ENCODE results near the gene ZFYVE9. TPM values are rescaled to one million over a fixed set of nuclear protein-coding genes. Genes with fewer than 3 reads are reported as not detected.

Gene ZFYVE9
- total and polyA plus RNA-seq, 10 of the 15 experiments (the other 5 are each of a cell fraction or from before 2014, with no cell fraction given) = 0.26 to 6.9 (median 2.3) TPM

DNA sequence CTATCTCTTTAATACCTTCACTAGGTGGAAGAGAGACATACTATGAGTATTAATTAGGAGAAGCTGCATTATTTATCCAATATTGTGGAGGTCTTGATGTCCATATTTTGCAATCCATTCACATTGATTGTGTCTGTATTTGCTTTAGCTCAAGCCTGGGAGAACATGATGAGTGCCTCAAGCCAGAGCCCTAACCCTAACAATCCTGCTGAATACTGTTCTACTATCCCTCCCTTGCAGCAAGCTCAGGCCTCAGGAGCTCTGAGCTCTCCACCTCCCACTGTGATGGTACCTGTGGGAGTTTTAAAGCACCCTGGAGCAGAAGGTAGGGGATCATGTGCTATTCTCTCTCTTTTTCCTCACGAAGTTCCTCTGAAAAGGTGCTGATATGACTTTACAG lies 124.6 kb downstream of the ZFYVE9 start:
- Histone ChIP-seq H3K4me2 (ENCODE audit: control insufficient read depth, insufficient read depth) (no peak overlapping the region), H4K20me1 (ENCODE audit: control insufficient read depth, insufficient read depth) (no peaks in the 10 kb centered on the region), H3K9me3 (replicated peaks; ENCODE audit: control insufficient read depth, insufficient read depth, low read length) (no peaks in the 10 kb centered on the region), H3K27ac (ENCODE audit: control insufficient read depth, insufficient read depth) (no peak overlapping the region), H3K27me3 (replicated peaks in 1 of 2; ENCODE audit: control insufficient read depth in 2 of 2, insufficient read depth in 2 of 2, low read length in 1 of 2) (no peaks in the 10 kb centered on the region), H3K4me3 (no peak overlapping the region), H3K79me2 (ENCODE audit: control insufficient read depth, insufficient read depth, low read length) (no peaks in the 10 kb centered on the region), H3K4me1 (ENCODE audit: control insufficient read depth, insufficient read depth, low read length) (no peaks in the 10 kb centered on the region), H3K9ac (ENCODE audit: control insufficient read depth, insufficient read depth, low read length) (no peak overlapping the region), H3K36me3 (ENCODE audit: control insufficient read depth in 2 of 2, insufficient read depth in 2 of 2, low read length in 1 of 2) (no peaks in the 10 kb centered on the region), H2AFZ (ENCODE audit: control insufficient read depth, low read depth, low read length) (no peak overlapping the region)
- ChIA-PET RAD21 (ENCODE audit: unreplicated experiment) (no interaction called here), CTCF (no interaction called here), SMC1A (ENCODE audit: uncharacterized antibody, unreplicated experiment) (no interaction called here), POLR2A (no interaction called here)
- in situ Hi-C loops (cut with MboI) (no loop called here), intact Hi-C loops (cut with micrococcal nuclease; ENCODE audit: unreplicated experiment) (no loop called here)
- TF ChIP-seq, protein P1, sequence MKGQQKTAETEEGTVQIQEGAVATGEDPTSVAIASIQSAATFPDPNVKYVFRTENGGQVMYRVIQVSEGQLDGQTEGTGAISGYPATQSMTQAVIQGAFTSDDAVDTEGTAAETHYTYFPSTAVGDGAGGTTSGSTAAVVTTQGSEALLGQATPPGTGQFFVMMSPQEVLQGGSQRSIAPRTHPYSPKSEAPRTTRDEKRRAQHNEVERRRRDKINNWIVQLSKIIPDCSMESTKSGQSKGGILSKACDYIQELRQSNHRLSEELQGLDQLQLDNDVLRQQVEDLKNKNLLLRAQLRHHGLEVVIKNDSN (IDR thresholded peaks at IDR 0.05; ENCODE audit: borderline replicate concordance, extremely low read length, insufficient read depth, low read depth, low read length) = no peak
- TF ChIP-seq, protein P2, sequence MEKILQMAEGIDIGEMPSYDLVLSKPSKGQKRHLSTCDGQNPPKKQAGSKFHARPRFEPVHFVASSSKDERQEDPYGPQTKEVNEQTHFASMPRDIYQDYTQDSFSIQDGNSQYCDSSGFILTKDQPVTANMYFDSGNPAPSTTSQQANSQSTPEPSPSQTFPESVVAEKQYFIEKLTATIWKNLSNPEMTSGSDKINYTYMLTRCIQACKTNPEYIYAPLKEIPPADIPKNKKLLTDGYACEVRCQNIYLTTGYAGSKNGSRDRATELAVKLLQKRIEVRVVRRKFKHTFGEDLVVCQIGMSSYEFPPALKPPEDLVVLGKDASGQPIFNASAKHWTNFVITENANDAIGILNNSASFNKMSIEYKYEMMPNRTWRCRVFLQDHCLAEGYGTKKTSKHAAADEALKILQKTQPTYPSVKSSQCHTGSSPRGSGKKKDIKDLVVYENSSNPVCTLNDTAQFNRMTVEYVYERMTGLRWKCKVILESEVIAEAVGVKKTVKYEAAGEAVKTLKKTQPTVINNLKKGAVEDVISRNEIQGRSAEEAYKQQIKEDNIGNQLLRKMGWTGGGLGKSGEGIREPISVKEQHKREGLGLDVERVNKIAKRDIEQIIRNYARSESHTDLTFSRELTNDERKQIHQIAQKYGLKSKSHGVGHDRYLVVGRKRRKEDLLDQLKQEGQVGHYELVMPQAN (conservative IDR thresholded peaks at IDR 0.05) = no peak
- no peak for TF ChIP-seq HDAC6 (IDR thresholded peaks at IDR 0.05; ENCODE audit: unreplicated experiment)
- TF ChIP-seq, protein P3, sequence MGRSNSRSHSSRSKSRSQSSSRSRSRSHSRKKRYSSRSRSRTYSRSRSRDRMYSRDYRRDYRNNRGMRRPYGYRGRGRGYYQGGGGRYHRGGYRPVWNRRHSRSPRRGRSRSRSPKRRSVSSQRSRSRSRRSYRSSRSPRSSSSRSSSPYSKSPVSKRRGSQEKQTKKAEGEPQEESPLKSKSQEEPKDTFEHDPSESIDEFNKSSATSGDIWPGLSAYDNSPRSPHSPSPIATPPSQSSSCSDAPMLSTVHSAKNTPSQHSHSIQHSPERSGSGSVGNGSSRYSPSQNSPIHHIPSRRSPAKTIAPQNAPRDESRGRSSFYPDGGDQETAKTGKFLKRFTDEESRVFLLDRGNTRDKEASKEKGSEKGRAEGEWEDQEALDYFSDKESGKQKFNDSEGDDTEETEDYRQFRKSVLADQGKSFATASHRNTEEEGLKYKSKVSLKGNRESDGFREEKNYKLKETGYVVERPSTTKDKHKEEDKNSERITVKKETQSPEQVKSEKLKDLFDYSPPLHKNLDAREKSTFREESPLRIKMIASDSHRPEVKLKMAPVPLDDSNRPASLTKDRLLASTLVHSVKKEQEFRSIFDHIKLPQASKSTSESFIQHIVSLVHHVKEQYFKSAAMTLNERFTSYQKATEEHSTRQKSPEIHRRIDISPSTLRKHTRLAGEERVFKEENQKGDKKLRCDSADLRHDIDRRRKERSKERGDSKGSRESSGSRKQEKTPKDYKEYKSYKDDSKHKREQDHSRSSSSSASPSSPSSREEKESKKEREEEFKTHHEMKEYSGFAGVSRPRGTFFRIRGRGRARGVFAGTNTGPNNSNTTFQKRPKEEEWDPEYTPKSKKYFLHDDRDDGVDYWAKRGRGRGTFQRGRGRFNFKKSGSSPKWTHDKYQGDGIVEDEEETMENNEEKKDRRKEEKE (IDR thresholded peaks at IDR 0.05) = no peak
- DNase-seq (ENCODE audit: low read depth, low spot score) = no peak
- no TSS peak for BruUV-seq (replicated peaks)
- 0% methylated on average over 1 of the region's 1 CpG for WGBS (ENCODE audit: insufficient coverage, insufficient replicate concordance, low lambda C conversion rate, missing lambda C conversion rate)
- FAIRE-seq = no peak
- no peak for ATAC-seq

Measured in GM12878 (cell line).